HG02763 (cell line): ENCODE measurements around the gene MCTP2.

Experiments
- ATAC-seq: cut with Tn5 transposase; IDR thresholded peaks from one replicate; pipeline ENCODE4 v1.9.1; 2021; ENCODE audit warnings: mild to moderate bottlenecking, moderate library complexity; ENCODE audit not compliant: unreplicated experiment

The MCTP2 gene

DNA sequence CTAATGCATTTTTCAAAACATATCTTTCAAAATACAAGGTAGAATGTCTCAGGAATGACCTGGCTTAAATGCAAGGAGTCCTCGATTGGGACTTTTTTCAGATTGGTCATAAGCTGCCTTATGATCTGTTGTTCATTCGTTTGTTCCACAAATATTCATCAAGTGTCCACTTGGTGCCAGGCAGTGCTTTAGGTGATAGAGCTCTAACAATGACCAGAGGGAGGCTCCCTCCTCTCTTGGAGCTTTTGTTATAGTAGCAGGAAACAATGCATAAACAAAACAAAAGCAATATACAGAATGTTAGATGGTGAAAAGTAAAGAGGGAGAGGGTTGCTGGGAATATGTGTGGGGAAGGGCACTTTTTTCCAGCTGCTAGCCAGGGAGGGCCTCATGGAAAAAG lies 156.1 kb downstream of the MCTP2 start:
- ATAC-seq = no peak

DNA sequence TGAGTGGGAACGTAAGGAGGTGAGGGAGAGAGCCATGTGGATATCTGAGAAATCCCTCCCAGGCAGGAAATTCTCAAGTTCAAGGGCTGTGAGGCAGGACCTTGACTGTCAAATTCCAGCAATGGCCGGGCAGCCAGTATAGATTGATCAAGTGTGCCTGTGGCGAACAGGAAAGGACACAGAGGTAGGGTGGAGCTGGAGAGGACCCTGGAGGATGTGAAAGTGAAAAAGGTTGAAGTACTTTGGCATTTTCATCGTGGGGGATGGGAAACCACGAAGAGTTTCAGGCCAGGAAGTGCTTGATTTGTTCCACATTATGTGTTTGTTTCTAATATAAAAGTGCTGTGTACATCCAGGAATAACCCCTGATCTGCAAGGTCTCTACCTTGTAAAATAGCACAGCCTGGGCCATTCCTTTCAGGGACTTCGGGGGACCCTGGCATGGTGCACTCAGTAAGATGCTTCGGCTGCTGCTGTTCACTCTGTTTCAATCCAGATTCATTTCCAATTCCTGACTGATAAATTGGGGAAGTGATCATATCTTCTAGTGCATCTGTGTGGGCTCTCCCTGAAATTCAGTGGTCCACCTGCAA lies 156.6 kb downstream of the MCTP2 start:
- ATAC-seq = peak; percentile 57

DNA sequence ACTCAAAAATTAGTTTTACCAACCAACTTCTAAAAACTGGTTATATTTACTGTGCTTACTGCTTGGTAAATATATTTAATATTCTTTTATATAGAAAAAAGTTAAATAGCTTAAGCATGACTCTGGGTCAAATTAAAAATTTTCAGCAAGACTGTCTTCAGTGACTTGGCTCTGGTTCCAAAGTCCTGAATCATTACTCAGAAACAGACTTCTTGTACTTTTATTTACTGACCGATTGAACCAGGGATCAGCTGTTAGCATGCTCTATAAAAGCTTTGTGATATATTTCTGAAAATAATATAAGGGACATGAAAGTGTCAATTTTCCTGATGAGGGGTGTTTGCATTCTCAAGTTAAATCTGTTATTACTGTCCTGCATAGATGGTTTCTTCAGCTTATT lies 164.3 kb downstream of the MCTP2 start:
- no peak for ATAC-seq

DNA sequence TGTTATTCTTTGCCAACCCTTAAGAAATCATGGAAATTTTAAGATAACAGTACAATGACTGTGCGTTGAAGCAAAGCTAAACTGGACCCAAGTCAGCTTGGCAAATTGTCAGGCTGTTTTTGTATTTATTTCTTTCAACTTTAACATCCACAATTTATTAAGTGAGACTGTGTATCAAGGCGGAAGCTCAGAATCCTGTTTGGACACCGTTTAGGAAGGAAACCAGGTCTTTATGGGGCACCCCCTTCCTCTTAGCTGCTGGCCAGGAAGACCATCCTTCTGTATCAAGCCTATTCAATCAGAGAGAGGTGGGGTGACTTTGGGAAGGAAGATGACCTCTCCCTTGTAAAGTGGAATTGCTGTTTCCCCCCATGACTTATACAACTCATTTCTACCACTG lies 166.0 kb downstream of the MCTP2 start:
- ATAC-seq = no peak

DNA sequence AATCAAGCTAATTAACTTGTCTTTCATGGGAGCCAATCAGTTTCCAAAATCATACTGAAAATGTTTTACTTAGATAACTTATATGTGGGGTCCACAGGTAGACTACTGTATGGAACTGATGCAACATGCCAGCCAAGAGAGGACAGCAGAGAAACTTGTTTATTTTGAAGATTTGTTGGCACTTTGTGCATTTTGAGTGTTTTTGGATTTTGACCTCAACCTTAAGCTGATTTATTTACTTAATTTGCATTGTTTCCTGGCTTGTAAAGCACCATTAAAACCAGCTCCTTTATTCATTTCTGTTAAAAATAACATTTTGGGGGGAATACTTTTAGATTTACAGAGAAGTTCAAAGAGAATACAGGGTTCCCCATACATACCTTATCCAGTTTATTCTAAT lies 166.6 kb downstream of the MCTP2 start:
- ATAC-seq = no peak

DNA sequence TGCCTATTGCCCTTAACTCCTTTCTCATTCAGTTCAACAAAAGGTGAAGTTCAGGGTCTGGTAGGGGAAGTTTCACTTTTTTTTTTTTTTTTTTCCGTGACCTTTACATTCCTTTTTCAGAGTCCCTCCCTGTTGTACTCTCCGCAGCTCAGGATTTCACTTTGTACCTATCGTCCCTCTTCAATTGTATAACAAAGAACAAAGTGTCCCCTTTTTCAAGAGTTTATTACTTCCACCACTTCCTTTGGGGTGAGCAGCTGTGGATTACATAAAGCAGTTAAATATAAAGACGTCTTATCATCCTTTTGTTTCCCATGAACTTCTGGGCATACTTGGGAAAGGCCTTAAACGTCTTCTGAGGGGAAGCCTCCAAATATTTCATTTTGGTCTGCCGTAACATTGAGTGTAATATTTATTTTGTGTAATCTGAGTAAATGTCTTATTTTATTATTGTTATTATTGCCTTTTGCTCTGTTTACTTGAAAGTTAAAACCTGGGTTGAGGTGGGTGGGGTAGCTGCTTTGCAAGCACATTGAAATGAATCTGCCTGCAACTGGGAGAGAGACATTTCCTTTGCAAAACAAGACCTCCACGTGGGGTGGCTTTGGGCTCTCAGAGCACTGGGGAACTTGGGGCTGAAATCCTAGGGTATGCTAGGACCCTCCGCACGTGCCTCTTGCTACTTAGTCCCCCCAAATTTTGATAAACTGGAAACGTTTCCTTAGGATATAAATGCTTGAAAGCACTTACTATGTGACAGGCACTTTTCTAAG lies 169.4 kb downstream of the MCTP2 start:
- ATAC-seq = no peak

DNA sequence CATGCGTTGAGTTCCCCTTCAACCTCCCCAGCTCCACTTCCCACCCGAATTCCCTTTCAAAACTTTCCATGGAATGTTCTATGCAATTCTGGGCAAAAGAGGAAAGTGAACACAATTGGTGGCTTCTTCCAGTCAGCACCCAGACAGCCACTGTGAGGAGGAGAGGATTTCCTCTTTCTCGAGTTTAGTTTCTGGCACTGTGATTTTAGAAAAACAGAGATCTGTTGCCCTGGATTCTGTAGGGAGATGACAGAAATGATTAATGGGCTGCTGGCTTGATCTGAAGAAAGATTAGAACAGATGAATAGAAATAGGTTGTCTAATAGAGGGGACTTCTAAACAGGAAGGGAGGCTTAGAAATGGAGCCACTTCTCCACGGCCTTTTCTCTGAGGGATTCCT lies 172.0 kb downstream of the MCTP2 start:
- ATAC-seq = no peak

DNA sequence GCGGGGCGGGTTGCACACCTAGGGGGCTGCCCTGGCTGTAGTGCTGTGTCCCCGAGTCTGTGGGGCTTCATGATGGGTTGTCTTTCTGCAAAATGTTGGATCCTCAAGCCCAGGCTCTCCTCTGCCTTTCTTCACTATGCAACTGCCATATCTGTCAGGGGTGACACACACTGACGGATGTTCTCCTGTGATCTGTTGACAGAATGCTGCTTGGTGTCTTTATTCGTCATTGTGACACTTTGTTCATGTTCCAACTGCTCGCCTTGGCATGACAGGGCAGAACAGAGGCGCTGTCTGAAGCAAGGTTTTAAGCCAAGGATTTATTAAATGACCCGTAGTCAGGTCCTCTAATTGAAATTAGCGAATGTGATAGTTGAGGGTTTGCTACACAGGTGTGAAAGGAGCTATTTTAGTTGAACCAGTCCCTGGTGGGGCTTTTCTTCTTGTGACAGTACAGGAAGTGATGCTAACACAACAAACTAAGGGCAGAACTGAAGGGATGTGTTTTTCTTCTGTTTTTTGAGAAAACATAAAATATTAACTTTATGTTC lies 173.4 kb downstream of the MCTP2 start:
- no peak for ATAC-seq

DNA sequence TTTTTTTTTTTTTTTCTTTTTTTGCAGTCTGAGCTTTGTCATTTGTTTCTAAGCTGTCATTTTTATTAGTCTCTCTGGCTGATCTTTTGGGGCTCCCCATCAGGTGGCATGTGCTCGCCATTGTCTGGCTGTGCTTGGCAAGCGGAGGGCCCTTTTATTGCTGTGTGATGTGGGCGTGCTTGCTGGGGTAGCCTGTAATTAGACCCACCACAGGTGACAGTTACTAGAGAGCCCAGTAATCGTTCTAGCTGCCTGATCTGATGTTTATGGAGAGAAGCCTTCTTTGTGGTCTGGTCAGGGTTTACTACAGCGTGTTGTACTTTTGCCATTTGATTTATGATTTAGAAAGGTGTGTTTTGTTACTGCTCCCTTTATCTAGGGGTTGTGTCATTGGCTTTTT lies 179.9 kb downstream of the MCTP2 start:
- ATAC-seq = no peak

DNA sequence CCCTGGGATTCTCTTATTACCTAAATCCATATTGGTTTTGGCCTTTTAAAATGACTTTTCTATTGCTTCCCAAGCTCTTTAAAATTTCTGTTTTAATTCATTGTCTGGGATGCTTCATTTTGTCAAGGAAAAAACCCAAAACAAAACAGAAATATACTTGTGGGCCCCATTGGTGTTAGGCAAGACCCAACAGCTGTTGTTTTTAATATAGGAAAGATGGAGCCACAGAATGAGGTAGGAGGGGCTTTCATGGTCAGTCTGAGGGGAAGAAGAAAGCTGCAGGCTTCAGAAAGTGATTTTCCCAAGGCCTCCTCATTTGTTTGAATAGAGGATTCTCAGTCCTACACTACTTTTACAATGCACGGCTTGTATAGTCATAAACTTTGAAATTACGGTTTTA lies 180.5 kb downstream of the MCTP2 start:
- no peak for ATAC-seq

DNA sequence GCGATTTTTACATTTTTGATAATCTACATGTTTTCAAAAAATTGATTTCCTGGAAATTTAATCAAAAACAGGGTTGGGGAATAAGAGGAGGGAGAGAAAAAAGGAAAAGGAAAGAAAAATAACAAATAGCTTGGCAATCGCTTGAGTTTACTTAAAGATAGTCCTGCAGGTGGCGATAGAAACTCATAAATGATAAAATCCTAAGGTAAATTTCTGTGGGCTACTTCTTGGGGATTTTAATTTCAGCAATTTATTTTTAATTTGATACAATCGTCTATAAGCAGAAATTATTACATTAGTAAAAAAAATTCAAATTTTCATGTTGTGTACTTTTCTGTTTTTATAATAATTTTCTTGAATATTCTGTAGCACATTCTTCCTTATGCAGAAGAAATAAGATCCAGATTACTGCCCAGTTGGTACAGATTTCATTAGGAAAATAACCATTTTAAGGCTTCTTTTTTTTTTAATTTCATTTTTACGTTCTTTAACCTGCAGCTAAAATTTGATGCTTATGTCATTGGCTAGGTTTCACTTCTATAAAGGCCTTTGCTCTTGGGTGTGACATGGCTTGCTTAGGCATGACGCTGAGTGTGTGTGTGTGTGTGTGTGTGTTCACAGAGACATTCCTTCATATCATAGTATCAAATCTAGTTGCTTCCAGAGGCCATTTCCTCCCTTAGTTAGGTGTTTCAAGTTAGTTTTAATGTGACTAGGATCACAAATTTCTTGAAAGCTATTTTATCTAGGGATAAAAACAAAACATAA lies 181.8 kb downstream of the MCTP2 start:
- ATAC-seq = no peak

DNA sequence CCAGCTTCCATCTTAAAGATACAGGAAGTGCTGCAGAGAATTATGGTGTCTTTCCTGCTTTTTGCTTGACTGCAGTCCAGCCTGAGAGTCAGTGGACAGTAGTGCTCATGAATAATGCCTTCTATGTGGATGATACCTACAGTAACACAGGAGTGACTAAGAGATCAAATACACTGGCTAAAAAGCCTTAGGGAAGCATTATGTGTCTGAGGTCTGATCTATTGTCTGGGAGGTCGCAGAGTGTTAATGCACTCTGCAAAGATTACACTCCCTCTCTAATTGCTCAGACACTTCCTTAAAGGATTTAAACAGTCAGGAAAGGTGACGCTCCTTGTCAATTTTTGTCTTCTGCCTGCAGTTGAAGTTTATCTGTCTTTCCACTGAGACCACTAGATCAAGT lies 183.6 kb downstream of the MCTP2 start:
- no peak for ATAC-seq

DNA sequence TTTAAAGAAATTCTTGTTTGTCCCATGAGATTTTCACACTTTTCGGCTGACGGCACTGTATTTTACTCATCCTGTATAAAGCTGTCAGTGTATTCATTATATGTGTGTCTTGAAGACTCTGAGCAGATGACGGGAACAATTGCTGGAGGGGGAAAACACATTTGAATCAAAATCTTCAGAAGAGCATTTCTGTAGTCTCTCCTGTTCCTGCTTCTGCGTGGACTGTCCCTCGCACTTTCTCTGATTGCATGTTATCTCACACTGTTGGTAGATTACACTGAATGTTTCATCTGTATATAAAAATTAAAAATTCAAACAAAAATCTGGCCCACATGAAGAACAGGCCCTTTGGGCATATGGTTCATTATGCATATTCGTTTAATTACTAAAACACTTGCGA lies 184.9 kb downstream of the MCTP2 start:
- no peak for ATAC-seq

DNA sequence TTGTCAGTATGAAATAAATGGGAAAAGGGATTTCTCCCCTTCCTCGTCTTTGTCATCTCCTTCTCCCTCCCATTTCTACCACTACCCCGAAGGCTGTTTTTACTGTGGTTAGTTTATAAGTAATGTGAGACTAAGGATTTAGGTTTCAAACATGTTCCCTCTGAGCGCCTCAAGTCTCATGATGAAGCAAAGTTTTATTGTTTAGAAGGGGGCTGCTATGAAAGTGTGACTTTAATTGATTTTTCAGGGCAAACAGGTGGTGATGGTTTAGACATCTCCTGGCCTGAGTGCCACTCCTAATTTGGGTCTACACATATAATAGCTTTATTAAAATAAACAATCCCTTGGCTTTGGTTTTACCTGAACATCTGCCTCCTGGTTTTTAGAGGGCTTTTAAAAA lies 185.5 kb downstream of the MCTP2 start:
- no peak for ATAC-seq

DNA sequence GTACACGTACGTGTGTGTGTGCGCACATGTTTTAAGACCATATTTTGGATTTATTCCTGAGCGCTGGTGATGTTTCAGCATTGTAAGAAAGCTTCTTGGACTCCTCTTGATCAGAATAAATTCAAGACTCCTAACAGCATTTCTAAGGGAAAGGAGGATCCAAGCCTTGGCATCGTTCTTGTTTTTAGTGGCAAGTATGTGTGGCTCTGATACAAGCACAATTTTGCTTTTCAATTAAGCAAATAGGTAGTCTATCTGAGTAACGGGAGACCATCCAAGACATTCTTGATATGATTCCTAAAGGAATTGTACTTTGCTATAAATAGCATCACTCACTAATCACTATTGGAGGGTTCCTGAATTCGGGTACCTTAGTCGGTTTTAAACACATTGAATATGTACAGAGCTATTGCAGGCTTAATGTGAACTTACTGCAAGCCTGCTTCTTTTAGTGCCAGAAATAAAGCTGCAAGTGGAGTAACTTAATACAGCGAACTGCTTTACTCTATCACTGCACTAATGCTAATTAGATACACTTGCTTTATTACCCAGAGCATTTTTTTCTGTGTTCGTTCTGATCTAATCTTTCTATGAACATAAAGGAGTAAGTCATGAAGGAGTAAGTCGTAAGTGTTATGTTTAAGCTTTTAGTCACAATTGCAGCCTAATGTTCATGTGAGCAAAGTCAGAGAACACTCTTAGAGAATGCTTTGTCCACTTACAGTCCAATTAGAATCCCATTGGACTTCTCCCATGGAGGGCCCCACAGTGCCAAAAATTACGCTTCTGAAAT lies 186.3 kb downstream of the MCTP2 start:
- ATAC-seq = no peak

DNA sequence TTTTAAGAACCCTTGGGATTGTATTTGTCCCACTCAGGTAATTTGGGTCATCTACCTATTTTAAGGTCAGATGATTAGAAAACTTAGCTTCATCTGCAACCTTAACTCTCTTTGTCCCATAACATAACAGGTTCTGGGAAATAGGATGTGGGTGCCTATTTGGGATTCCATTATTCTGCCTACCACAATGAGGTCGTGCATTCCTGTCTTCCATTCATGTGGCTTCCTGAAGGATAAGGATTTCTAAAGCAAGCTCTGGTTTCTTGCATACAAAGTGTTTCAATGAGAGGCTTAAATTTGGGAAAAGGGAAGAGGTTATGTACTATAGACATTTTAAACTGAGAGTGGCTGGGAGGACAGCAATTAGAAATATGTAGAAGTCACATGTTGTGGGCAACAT lies 190.3 kb downstream of the MCTP2 start:
- no peak for ATAC-seq

DNA sequence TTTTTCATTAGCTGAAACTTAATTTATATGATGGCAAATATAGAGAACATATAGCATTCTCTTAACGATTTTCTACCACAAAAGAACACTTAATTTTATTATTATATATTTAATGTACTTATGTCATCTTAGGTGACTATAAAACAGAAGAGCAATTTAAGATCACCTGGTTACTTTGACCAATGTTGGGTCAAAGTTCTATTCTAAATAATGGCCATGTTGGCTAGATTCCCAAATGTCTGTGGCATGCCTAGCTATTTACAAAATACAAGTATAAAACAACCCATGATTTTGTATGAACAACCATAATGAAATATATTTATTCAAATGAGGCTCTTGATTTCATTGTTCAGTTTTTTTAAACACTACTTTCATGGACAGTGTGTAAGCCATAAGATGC lies 200.9 kb downstream of the MCTP2 start:
- ATAC-seq = no peak

DNA sequence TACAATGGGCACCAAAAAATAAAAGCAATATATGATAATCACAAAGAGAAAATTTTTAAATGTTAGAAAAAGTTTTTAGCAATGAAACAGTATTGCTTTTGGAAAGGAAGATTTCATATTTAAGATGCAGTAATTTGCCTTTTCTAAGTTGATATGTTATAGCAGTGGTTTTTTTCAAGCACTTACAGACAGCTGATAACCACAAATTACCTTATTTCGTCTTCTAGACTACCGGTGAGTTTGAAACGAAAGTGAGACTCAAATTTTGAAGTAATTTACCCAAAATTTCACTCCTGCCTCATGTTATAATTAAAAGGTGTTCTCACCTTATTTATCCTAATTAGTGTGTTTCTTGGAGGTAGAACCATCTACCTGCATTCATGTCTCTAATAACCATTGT lies 207.8 kb downstream of the MCTP2 start:
- no peak for ATAC-seq

DNA sequence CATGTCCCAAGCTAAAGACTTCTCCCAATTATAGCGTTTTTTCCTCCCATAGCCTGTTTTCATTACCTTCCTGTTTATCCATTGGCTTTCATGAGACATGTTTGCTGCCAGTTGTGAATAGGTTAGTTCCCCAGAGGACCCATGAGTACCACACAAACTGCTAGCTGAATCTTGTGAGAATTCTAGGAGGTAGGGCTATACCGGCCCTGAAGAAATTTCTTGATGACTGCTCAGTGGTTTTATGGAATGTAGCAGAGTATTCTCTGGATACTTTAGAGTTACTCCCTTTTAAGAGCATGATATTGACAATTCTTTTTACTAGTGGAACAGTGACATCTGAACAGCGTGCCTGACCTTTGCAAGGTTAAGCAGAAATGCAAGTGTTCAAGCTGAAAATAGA lies 210.4 kb downstream of the MCTP2 start:
- ATAC-seq = no peak

DNA sequence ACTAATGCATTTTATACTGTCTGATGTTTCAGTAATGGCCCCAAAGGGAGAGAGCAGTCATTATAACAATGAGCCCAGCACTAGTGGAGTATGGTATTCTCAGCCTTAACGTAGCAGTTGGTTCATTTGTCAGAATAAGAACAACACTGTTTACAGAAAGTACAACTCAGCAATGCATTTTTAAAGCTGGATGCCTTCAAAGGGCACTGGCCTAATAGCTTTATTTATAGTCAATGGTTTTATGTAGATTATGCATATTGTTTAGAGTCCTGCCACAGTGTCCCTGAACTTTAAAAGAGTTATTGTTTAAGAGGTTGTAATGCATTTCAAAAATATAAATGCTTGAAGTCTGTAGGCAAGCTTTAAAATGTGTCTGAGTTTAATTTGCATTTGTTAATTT lies 211.1 kb downstream of the MCTP2 start:
- no peak for ATAC-seq

DNA sequence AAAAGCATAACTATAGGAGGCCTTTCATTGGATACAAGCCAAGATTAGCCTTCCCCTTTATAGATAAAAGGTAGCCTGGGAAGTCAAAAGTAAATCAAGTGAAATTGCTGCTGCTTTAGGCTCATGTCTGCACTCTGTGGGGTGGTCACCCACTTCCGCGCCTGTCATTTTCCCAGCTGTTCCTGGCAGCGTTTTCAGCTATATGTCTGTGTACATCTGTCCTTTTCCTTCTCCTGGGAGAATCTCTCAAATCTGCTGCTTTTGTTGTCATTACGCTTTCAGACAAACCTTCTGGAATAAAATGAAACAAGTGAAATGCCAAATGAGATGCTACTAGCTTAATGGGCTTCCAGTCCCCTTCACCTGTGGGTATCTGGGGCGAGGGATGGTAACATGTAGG lies 211.8 kb downstream of the MCTP2 start:
- ATAC-seq = no peak
